ENCODE results near the gene ZC3HAV1L.

Gene ZC3HAV1L

GRCh38 chr7:139049111-139049510 lies 13.3 kb upstream of the ZC3HAV1L start:
- Histone ChIP-seq H3K4me1 (ENCODE audit: control insufficient read depth, insufficient read depth, low read depth, low read length) (peaks cover 3% of the 10 kb centered on the region), H3K18ac (ENCODE audit: low read depth in 1 of 2, low read length in 2 of 2) (no peak overlapping the region), H2BK15ac (ENCODE audit: low read depth, poor library complexity, severe bottlenecking) (no peak overlapping the region), H3K27ac (ENCODE audit: low read length, poor library complexity, severe bottlenecking) (no peak overlapping the region), H2BK5ac (ENCODE audit: low read depth, low read length, poor library complexity, severe bottlenecking) (no peak overlapping the region), H3K4ac (ENCODE audit: low read depth in 1 of 2, low read length in 2 of 2) (no peak overlapping the region), H3K4me2 (ENCODE audit: low read length, poor library complexity, severe bottlenecking) (no peak overlapping the region), H3K27me3 (ENCODE audit: control insufficient read depth in 1 of 2, insufficient read depth in 1 of 2, low read length in 2 of 2) (no peaks in the 10 kb centered on the region), H3K9me3 (ENCODE audit: control insufficient read depth, low read length) (no peaks in the 10 kb centered on the region), H3K4me3 (ENCODE audit: insufficient read depth in 1 of 2, low read depth in 1 of 2, low read length in 2 of 2) (no peak overlapping the region), H3K9ac (ENCODE audit: low read length) (no peak overlapping the region), H3K79me1 (replicated peaks; ENCODE audit: low read length, poor library complexity, severe bottlenecking) (peaks cover 3% of the 10 kb centered on the region), H3K14ac (ENCODE audit: low read length in 2 of 2) (no peak overlapping the region), H4K91ac (ENCODE audit: low read length) (no peak overlapping the region), H2AFZ (ENCODE audit: low read depth, low read length) (no peak overlapping the region), H4K8ac (ENCODE audit: low read length) (no peak overlapping the region), H2AK5ac (ENCODE audit: low read length, severe bottlenecking) (no peak overlapping the region), H2BK120ac (ENCODE audit: low read depth, low read length) (no peak overlapping the region), H3K36me3 (ENCODE audit: control insufficient read depth in 1 of 2, insufficient read depth in 2 of 2, low read depth in 1 of 2, low read length in 2 of 2) (peaks cover 11 to 95% of the 10 kb centered on the region in 2 experiments), H2BK12ac (ENCODE audit: low read length in 2 of 2) (no peak overlapping the region), H3K23ac (ENCODE audit: low read length in 2 of 2) (no peak overlapping the region)
- WGBS, result 75% methylated on average over 4 of the region's 7 CpGs
- no peak for DNase-seq

- Histone ChIP-seq H3K9ac (ENCODE audit: low read length) (no peak overlapping the region), H2BK15ac (ENCODE audit: low read depth, poor library complexity, severe bottlenecking) (no peak overlapping the region), H3K9me3 (ENCODE audit: control insufficient read depth, low read length) (no peaks in the 10 kb centered on the region), H3K4ac (ENCODE audit: low read depth in 1 of 2, low read length in 2 of 2) (no peak overlapping the region), H3K79me1 (replicated peaks; ENCODE audit: low read length, poor library complexity, severe bottlenecking) (peaks cover 2% of the 10 kb centered on the region), H3K27ac (ENCODE audit: low read length, poor library complexity, severe bottlenecking) (no peak overlapping the region), H3K14ac (ENCODE audit: low read length in 2 of 2) (no peak overlapping the region), H2BK120ac (ENCODE audit: low read depth, low read length) (no peak overlapping the region), H3K18ac (ENCODE audit: low read depth in 1 of 2, low read length in 2 of 2) (no peak overlapping the region), H4K8ac (ENCODE audit: low read length) (no peak overlapping the region), H3K4me1 (ENCODE audit: control insufficient read depth, insufficient read depth, low read depth, low read length) (peaks cover 3% of the 10 kb centered on the region), H2BK12ac (ENCODE audit: low read length in 2 of 2) (no peak overlapping the region), H3K36me3 (ENCODE audit: control insufficient read depth in 1 of 2, insufficient read depth in 2 of 2, low read depth in 1 of 2, low read length in 2 of 2) (peaks cover 9 to 95% of the 10 kb centered on the region in 2 experiments), H2BK5ac (ENCODE audit: low read depth, low read length, poor library complexity, severe bottlenecking) (no peak overlapping the region), H3K23ac (ENCODE audit: low read length in 2 of 2) (no peak overlapping the region), H4K91ac (ENCODE audit: low read length) (no peak overlapping the region), H3K4me2 (ENCODE audit: low read length, poor library complexity, severe bottlenecking) (no peak overlapping the region), H3K27me3 (ENCODE audit: control insufficient read depth in 1 of 2, insufficient read depth in 1 of 2, low read length in 2 of 2) (no peaks in the 10 kb centered on the region), H3K4me3 (ENCODE audit: insufficient read depth in 1 of 2, low read depth in 1 of 2, low read length in 2 of 2) (no peak overlapping the region), H2AK5ac (ENCODE audit: low read length, severe bottlenecking) (no peak overlapping the region), H2AFZ (ENCODE audit: low read depth, low read length) (no peak overlapping the region)
- no peak for DNase-seq
- WGBS, result 92% methylated on average over 2 of the region's 3 CpGs
Measured at GRCh38 chr7:139047970-139048369, 12.1 kb upstream of the ZC3HAV1L start.

- Histone ChIP-seq H2BK5ac (ENCODE audit: low read depth, low read length, poor library complexity, severe bottlenecking) (no peak overlapping the region), H3K4ac (ENCODE audit: low read depth in 1 of 2, low read length in 2 of 2) (no peak overlapping the region), H3K27ac (ENCODE audit: low read length, poor library complexity, severe bottlenecking) (no peak overlapping the region), H3K23ac (ENCODE audit: low read length in 2 of 2) (no peak overlapping the region), H3K9me3 (ENCODE audit: control insufficient read depth, low read length) (no peaks in the 10 kb centered on the region), H3K4me3 (ENCODE audit: insufficient read depth in 1 of 2, low read depth in 1 of 2, low read length in 2 of 2) (no peak overlapping the region), H2AK5ac (ENCODE audit: low read length, severe bottlenecking) (no peak overlapping the region), H3K18ac (ENCODE audit: low read depth in 1 of 2, low read length in 2 of 2) (no peak overlapping the region), H3K4me1 (ENCODE audit: control insufficient read depth, insufficient read depth, low read depth, low read length) (peaks cover 3% of the 10 kb centered on the region), H3K36me3 (ENCODE audit: control insufficient read depth in 1 of 2, insufficient read depth in 2 of 2, low read depth in 1 of 2, low read length in 2 of 2) (peaks cover 6 to 79% of the 10 kb centered on the region in 2 experiments), H3K4me2 (ENCODE audit: low read length, poor library complexity, severe bottlenecking) (no peak overlapping the region), H4K91ac (ENCODE audit: low read length) (no peak overlapping the region), H3K14ac (ENCODE audit: low read length in 2 of 2) (no peak overlapping the region), H2BK15ac (ENCODE audit: low read depth, poor library complexity, severe bottlenecking) (no peak overlapping the region), H3K79me1 (replicated peaks; ENCODE audit: low read length, poor library complexity, severe bottlenecking) (no peaks in the 10 kb centered on the region), H2BK120ac (ENCODE audit: low read depth, low read length) (no peak overlapping the region), H2BK12ac (ENCODE audit: low read length in 2 of 2) (no peak overlapping the region), H4K8ac (ENCODE audit: low read length) (no peak overlapping the region), H3K27me3 (ENCODE audit: control insufficient read depth in 1 of 2, insufficient read depth in 1 of 2, low read length in 2 of 2) (no peaks in the 10 kb centered on the region), H2AFZ (ENCODE audit: low read depth, low read length) (no peak overlapping the region), H3K9ac (ENCODE audit: low read length) (no peak overlapping the region)
- DNase-seq, result no peak
- WGBS, result 92% methylated on average over 4 of the region's 6 CpGs
Measured at GRCh38 chr7:139046143-139046542, 10.3 kb upstream of the ZC3HAV1L start.

GRCh38 chr7:139044813-139045794 lies 9.3 kb upstream of the ZC3HAV1L start:
- H4K8ac ChIP-seq (ENCODE audit: low read length), result no peak overlapping the region
- H2BK5ac ChIP-seq (ENCODE audit: low read depth, low read length, poor library complexity, severe bottlenecking), result no peak overlapping the region
- no peak overlapping the region for H2BK15ac ChIP-seq (ENCODE audit: low read depth, poor library complexity, severe bottlenecking)
- H3K27me3 ChIP-seq (ENCODE audit: control insufficient read depth in 1 of 2, insufficient read depth in 1 of 2, low read length in 2 of 2), result no peaks in the 10 kb centered on the region
- H3K4me1 ChIP-seq (ENCODE audit: control insufficient read depth, insufficient read depth, low read depth, low read length), result no peaks in the 10 kb centered on the region
- no peak overlapping the region for H3K4me3 ChIP-seq (ENCODE audit: insufficient read depth in 1 of 2, low read depth in 1 of 2, low read length in 2 of 2)
- no peak overlapping the region for H3K4me2 ChIP-seq (ENCODE audit: low read length, poor library complexity, severe bottlenecking)
- H3K9ac ChIP-seq (ENCODE audit: low read length), result no peak overlapping the region
- H2AFZ ChIP-seq (ENCODE audit: low read depth, low read length), result no peak overlapping the region
- H3K14ac ChIP-seq (ENCODE audit: low read length in 2 of 2), result no peak overlapping the region
- WGBS, result 79% methylated on average over 3 of the region's 5 CpGs
- no peaks in the 10 kb centered on the region for H3K9me3 ChIP-seq (ENCODE audit: control insufficient read depth, low read length)
- H2AK5ac ChIP-seq (ENCODE audit: low read length, severe bottlenecking), result no peak overlapping the region
- H3K27ac ChIP-seq (ENCODE audit: low read length, poor library complexity, severe bottlenecking), result no peak overlapping the region
- DNase-seq, result no peak
- no peak overlapping the region for H3K18ac ChIP-seq (ENCODE audit: low read depth in 1 of 2, low read length in 2 of 2)
- H3K36me3 ChIP-seq (ENCODE audit: control insufficient read depth in 1 of 2, insufficient read depth in 2 of 2, low read depth in 1 of 2, low read length in 2 of 2), result peaks cover 6 to 69% of the 10 kb centered on the region in 2 experiments
- no peak overlapping the region for H3K4ac ChIP-seq (ENCODE audit: low read depth in 1 of 2, low read length in 2 of 2)
- H2BK12ac ChIP-seq (ENCODE audit: low read length in 2 of 2), result no peak overlapping the region
- no peak overlapping the region for H2BK120ac ChIP-seq (ENCODE audit: low read depth, low read length)
- H3K79me1 ChIP-seq (replicated peaks; ENCODE audit: low read length, poor library complexity, severe bottlenecking), result no peaks in the 10 kb centered on the region
- no peak overlapping the region for H4K91ac ChIP-seq (ENCODE audit: low read length)
- H3K23ac ChIP-seq (ENCODE audit: low read length in 2 of 2), result no peak overlapping the region

Data from mesenchymal stem cell (in vitro differentiated cells and primary cell).